Measurements from ENCODE around the gene LETM1.
"Not testable (repeated sequence)": the region's sequence is repeated elsewhere in the genome, so short reads cannot be mapped to it uniquely, and the experiment has no call there.

Gene LETM1

GRCh38 chr4:1851160-1851559 lies 4.8 kb downstream of the LETM1 start:
- no peak for DNase-seq

- DNase-seq: no peak
Measured at GRCh38 chr4:1850276-1850675, 5.7 kb downstream of the LETM1 start.

GRCh38 chr4:1846580-1846979 lies 9.4 kb downstream of the LETM1 start:
- DNase-seq: no peak

- not testable (repeated sequence) for DNase-seq
Measured at GRCh38 chr4:1844618-1845017, 11.3 kb downstream of the LETM1 start.

GRCh38 chr4:1843852-1844251 lies 12.1 kb downstream of the LETM1 start:
- peak; percentile 41 for DNase-seq

GRCh38 chr4:1842993-1843448 lies 12.9 kb downstream of the LETM1 start:
- peak; percentile 81 for DNase-seq

- no peak for DNase-seq
Measured at GRCh38 chr4:1842339-1842895, 13.5 kb downstream of the LETM1 start.

GRCh38 chr4:1841887-1842210 lies 14.1 kb downstream of the LETM1 start:
- DNase-seq: no peak

- no peak for DNase-seq
Measured at GRCh38 chr4:1841201-1841886, 14.6 kb downstream of the LETM1 start.

GRCh38 chr4:1839282-1839681 lies 16.7 kb downstream of the LETM1 start:
- DNase-seq: no peak

GRCh38 chr4:1837069-1837468 lies 18.9 kb downstream of the LETM1 start:
- DNase-seq: no peak

GRCh38 chr4:1836650-1837049 lies 19.3 kb downstream of the LETM1 start:
- no peak for DNase-seq

GRCh38 chr4:1835836-1836235 lies 20.1 kb downstream of the LETM1 start:
- DNase-seq: not testable (repeated sequence)

GRCh38 chr4:1834047-1834775 lies 21.7 kb downstream of the LETM1 start:
- no peak for DNase-seq

GRCh38 chr4:1833307-1834046 lies 22.5 kb downstream of the LETM1 start:
- DNase-seq: no peak

- DNase-seq: no peak
Measured at GRCh38 chr4:1832690-1833089, 23.3 kb downstream of the LETM1 start.

- DNase-seq: no peak
Measured at GRCh38 chr4:1831331-1831730, 24.6 kb downstream of the LETM1 start.

GRCh38 chr4:1830642-1831228 lies 25.2 kb downstream of the LETM1 start:
- no peak for DNase-seq

GRCh38 chr4:1830234-1830633 lies 25.7 kb downstream of the LETM1 start:
- no peak for DNase-seq

GRCh38 chr4:1826531-1827350 lies 29.2 kb downstream of the LETM1 start:
- DNase-seq: no peak

GRCh38 chr4:1825326-1825725 lies 30.6 kb downstream of the LETM1 start:
- no peak for DNase-seq

GRCh38 chr4:1824746-1825145 lies 31.2 kb downstream of the LETM1 start:
- DNase-seq: no peak
